ENCODE measurements around the gene ZNF529.

ZNF529 gene

DNA sequence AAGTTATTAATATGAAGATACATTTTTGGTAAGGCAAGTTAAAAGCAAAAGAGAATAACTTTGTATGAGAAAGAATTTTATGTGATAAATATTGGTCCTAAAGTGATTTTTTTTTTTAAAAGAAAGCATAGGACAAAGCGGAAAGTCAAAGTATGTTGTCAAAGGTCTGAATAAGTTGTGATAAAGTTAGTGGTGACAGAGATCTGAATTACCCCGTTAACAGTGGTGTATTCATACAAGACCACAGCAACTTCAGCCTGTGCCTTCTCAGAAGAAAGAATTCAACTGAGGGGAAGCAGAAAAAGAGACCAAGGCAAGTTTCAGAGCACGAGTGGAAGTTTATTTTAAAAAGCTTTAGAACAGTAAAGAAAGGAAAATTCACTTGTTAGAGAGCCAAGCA is 64.8 kb downstream of the ZNF529 start:
- no peak for DNase-seq

DNA sequence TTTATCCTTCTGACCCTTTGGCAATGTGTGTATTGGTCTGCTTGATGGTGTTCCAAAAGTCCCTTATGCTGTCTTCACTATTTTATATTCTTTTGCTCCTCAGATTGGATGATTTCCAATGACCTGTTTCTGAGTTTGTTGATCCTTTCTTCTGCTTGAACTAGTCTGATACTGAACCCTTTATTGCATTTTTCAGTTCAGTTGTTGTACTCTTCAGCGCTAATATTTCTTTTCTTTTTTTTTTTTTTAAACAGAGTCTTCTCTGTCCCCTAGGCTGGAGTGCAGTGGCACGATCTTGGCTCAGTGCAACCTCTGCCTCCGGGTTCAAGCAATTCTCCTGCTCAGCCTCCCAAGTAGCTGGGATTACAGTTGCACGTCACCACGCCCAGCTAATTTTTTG is 71.1 kb downstream of the ZNF529 start:
- no peak for DNase-seq

DNA sequence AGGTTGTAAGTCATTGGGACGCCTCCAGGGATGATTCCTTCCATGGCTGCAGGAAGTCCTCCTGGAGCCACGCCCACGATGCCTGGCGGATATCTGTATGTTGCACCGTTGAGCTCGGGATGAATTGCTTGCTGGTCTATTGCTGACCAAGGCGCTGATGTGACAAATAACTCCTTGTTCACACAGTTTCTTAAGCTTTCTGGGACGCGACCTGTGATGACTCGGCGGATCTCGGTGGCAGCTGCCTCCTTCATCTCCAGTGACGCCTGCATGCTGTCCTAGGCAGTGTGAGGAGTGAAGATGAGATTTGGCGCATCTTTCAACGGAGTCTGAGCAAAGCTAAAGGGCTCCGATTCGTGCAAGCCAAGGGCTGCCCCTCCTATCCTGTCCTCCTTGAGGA is 76.1 kb downstream of the ZNF529 start:
- DNase-seq, result no peak
